CD1c-positive myeloid dendritic cell (primary cell): ENCODE data around the gene ELP2.
"Not testable (repeated sequence)": the region's sequence is repeated elsewhere in the genome, so short reads cannot be mapped to it uniquely, and the experiment has no call there.

Experiments used
- DNase-seq: peaks from one replicate; pipeline ENCODE4 v3.0.0-alpha.2; 2016; ENCODE audit errors: extremely low spot score

Gene ELP2

DNA sequence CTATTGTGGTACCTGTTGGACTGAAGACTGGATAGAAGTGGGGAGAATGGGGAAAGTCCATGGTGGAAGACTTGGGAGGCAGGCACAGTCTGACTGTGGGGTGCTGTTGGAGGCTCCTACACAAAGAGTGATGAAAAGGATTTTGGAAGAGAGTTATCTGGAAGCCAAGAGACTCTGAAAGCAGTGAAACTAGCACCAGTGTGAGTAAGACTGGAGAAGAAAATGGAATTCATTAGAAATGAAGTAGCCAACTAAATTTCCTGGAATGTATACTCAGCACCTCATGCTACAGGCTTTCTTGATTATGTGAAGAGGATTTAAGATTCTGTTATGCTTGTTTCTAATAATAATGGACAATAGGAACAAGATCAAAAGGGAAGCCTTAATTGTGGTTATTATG, 27.7 kb downstream of the ELP2 start:
- no peak for DNase-seq

DNA sequence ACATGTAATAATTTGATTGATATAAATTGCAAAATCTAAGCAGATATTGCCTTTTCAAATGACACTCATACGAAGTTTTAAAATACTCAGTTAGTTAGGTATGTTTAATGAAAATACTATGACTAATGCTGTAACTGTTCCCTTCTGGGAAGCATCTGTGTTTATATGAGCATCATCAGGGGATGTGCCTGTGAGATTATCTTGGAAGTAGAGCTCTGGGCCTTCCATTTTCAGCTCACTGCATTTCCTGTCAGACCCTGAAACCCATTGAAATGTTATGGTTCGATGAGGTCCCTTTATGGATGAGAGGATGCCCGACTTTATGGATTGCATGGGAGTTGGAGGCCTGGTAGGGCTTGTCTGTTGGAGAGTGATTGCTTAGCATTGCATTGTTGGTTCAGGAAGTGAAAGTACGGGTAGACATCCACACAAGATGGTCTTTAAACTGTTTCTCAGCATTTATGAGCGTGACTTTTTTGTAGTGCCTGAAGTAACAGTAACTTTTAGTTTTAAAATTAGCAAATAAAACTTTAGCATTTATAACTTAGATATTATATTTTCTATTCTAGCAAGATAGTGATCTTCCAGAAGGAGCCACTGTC, 28.7 kb downstream of the ELP2 start:
- no peak for DNase-seq

DNA sequence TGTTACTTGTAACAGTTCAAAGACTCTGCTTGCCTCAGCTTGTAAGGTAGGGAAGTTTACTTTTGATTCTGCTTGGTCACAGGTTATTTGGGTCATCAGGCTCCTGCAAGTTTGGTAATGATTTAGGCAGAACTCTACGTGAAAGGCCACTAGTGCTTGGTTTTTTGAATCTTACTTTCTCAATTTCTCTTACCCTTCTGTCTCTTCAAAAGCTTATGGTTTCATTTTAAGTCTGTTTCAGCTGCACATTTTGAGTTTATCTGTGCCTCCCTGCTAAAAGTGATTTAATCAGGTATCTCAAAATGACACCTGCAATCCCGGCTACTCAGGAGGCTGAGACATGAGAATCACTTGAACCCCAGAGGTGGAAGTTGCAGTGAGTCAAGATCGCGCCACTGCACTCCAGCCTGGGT, 31.3 kb downstream of the ELP2 start:
- no peak for DNase-seq

DNA sequence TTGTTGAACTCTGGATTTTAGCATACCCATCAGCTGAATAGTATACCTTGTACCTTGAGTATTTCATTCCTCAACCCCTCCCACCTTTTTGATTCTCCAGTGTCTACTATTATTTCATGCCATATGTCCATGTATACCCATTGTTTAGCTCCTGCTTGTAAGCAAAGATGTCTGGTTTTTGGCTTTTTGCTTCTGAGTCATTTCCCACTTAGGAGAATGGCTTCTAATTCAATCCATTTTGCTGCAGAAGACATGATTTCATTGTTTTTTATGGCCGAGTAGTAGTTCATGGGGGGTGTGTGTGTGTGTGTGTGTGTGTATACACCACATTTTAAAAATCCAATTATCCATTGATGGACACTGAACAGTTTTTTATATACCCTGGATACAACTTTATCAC, 33.3 kb downstream of the ELP2 start:
- DNase-seq = no peak

DNA sequence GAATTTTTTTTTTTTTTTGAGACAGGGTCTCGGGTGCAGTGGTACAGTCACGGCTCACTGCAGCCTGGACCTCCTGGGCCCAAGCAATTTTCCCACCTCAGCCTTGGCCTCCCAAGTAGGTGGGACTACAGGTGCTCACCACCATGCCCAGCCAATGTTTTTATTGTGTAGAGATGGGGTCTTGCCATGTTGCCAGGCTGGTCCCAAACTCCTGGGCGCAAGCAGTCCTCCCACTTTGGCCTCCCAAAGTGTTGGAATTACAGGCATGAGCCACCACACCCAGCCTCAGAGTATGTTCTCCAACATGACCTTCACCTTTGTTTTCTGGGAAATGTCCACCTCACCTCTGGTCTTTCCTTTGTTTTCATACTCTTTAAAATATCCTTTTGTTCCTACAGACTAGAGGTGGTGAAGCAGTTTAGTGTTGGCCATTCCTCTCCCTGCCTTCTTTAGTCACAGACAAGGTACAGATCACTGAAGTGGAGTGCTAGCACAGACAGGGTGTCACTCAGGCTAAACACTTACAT, 38.1 kb downstream of the ELP2 start:
- no peak for DNase-seq

DNA sequence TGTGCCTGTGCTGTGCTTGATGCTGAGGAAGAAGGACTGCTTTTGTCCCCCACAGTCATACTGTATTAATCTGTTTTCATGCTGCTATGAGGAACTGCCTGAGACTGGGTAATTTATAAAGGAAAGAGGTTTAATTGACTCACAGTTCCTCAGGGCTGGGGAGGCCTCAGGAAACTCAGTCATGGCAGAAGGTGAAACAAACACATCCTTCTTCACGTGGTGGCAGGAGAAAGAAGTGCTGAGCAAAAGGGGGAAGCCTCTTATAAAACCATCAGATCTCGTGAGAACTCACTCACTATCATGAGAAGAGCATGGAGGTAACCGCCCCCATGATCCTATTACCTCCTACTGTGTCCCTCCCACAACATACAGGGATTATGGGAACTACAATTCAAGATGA, 38.6 kb downstream of the ELP2 start:
- not testable (repeated sequence) for DNase-seq

DNA sequence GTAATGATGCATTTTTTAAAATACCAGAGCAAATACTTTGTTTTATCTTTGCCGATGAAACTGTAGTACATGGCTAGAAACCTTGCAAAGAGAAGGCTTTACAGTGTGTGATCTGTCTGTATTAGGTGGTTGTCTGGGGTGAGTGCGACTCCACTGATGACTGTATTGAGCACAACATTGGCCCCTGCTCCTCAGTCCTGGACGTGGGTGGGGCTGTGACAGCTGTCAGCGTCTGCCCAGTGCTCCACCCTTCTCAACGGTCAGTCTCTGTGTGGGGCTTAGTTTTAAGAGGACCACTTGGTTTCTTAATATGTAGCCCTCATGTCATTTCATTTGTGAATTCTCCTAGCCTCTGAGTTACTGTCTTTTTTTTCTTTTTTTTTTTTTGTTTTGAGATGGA, 40.2 kb downstream of the ELP2 start:
- no peak for DNase-seq

DNA sequence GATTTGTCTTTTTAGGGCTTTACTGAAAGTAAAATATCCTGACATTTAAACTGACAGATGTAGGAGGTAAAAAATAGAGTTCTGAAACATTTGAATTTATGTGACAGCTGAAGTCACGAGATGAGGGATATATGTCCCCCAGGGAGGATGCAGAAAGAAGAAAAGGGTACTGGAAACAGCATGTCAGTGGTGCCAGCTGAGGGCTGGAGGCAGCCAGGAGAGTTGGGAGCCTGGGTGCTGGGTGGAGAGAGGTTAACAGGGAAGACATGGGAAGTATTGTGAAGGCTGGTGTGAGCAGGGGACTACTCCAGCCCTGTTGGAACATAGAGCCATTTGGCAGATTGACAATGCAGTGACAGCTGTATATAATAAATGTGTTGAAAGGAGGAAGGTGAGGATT, 45.8 kb downstream of the ELP2 start:
- DNase-seq = no peak

DNA sequence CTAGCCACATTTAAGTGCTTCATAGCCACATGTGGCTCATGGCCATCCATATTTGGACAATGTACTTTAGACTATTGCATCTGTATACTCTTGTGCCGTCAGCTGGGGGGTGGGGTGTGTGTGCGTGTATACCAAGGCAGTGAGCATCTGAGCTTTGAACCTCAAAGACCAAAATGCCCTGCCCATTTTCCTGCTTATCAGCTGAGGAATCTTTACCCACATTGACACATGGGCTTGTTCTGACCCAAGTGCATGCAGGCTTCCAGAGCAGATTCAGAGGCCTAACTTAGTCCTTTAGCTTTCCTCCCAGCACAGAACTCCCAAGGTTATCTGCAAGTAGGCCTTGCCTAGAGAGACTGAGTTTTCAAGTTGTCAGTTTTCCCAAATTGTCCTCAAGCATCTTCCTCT, 46.5 kb downstream of the ELP2 start:
- DNase-seq = no peak

DNA sequence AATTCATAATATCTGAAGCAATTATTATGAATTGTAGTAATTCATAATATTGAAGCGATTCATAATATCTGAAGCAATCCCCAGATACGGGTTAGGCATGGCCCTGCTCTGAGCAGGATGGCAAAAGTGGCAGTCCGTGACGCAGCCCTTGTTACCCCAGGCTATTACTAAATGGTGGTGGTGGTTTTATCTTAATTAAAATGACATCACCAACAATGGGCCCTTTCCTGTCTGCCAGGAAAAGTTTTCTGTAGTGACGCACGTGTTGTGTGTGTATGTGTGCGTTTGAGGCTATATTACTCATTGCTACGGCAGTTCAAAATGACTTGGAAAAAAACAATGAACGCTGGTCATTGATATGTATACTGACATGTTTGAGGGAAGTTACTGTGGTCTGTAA, 47.0 kb downstream of the ELP2 start:
- no peak for DNase-seq

DNA sequence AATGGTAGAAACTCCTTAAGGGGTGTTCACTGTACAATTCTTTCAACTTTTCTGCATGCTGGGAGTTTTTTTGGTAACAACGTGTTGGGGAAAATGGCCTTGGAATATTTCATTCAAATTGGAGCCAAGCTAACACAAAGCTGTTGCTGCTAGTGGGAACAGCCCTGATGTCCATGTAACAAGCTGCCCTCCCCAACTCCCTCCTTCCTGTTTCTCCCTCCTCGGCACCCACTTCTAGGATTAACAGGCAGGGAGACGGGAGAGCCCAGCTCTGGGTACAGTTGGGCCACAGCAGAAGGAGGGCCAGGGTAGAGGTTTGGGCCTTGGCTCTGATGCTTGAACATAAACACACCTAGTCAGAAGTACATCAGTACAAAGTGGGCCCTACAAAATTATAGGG, 48.2 kb downstream of the ELP2 start:
- no peak for DNase-seq

DNA sequence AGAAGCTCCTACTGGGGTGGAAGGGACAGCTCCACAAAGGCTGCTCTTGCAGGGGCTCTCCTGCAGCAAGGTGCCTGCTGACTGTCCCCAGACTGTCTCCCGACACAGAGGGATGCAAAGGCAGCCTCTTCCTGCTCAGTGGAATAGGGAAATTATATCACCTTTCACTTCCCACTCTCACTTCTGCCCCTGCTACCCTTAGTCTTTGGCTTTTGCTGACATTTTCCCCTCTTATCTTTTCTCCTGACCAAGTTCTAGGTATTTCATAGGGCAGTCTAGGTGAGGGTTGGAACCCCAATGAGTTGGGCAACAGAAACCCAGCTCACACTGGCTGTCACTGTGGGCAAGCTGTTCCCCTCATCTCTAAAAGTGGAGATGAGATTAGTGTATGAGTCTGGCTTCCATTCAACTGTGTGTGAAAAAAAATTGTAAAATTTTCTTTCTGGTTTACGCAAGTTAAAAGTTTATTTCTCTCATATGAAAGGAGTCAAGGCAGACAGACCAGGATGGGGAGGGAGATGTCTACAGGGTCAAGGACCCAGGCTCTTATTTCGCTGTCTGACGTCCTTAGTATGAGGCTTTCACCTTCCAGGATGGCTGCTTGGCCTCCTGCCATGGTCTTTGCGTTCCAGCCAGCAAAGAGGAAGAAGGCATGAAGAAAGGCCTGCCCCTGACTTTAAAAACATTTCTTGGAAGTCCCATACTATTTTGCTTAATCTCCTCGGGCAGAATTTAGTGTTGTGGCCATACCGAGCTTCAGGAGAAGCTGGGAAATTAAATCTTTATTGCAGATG, 50.1 kb downstream of the ELP2 start:
- peak; percentile 40 for DNase-seq

DNA sequence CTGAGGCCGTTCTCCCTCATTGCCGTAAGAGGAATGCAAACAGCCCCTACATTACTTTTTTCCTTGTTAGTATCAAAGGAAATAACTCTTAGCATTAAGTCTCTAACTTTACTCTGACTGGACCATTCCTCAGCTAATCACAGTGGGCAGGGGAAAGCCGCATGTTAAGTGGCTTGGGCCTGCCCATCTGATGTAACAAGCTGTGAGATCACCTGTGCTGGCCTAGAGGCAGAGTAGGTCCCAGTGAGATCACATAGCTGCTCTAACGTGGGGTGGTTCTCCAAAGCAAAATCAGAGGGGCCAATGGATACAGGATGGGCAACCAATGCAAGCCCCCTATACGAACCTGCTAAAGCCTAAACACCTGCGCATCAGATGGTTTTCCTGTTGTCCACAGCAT, 51.7 kb downstream of the ELP2 start:
- no peak for DNase-seq

DNA sequence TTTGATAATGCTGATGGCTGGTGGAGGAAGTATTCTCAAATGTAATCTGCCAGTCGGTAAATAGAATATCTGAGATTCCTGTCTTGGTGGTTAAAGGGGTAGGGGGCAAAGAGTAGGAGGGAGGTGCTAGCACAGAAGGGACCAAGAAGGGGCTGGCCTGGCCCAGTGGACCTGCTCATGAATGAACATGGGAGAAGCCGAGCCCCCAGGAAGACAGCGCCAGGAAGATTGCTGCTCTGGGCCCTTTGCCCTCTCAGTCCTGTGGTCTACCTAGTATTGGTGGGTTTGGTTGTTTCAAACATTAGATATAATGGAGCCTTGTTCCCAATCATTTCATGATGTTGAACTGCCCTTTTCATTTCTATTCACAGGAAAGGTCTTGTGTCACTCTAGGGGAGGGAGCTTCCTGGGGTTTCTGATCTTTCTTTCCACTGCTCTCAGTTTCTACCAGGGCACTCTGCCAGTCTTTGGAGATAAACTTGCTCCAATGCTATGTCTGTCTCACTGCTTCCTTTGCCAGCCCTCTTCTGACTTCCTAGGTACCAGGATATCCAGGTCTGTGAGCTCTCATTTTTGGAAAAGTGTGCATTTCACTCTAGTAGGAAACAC, 52.3 kb downstream of the ELP2 start:
- no peak for DNase-seq

DNA sequence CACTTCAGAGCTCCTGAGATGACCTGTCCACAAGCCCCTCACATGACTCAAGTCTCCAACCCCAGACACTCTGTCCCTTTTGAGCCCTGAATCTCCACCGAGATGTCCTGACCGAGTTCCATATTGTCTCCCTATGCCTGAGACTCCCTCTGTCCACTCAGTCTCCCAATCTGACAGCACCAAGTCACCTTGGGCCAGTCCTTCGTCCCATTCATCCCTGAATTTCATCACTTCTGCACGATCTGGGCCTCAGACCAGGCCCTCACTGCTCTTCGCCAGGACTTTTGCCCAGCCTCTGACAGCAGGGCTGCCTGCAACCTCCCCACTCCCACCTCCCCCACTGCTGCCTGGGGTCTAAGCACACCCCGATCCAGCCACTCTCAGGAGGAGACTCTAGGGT, 53.3 kb downstream of the ELP2 start:
- no peak for DNase-seq

DNA sequence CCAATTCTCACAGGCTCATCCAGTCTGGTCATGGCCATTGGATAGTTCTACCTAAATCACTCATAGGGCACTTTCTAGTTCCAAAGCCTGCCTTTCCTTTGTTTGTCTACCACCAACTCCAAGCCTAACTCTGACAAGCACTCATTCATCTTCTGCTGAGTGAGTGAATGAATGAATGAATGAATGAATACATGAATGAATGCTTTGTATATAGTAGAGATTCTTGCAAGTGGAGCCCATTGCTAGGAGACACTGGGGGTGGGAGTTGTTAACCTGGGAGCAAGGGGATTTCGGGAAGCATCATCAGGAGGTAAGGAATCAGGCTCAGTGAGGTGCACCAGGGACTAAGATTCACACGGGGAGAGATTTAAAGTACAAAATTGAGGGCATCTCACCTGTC, 54.3 kb downstream of the ELP2 start:
- DNase-seq = no peak

DNA sequence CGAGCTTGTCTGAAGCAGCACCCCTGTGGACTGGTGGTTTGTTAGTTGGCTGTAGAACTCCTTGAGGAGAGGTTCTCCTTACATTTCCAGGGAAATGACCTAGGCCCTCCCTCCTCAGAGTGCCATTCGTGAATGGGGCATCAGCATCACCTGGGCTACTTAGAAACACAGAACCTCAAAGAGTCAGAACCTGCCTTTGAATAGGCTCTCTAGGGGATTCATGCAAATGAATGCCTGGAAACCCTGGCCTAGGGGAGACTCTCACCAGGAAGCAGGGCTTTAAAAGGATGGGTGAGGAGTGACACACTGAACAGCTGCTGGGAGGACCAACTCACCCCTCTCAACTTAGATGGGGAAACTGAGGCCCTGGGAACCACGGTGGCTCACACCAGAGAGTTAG, 55.5 kb downstream of the ELP2 start:
- DNase-seq = no peak

DNA sequence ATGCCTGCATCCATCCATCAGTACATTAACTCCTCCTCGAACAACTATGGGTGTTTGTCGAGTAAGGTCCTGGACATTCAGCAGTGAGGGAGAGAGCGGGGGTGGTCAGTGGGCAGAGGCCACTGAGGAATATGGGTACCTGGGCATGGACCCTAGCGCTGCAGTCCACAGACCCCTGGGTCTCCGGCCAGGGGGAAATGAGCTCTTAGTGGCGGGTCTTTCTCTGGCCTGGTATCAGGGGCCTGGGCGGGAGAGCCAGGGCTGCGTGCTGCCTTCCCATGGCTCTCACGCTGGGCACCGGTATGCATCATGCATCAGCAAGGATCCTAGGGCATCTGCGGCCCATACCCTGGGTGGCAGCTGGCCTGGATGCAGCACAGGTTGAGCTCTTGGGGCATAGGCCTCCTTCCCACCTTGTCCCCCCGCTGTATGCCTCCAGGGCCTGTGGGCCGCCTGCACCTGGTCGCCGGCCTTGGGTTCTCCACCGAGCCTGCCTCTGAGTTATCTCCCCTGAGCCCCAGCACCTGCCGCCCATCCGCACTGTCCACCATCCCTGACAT, 56.3 kb downstream of the ELP2 start:
- no peak for DNase-seq

DNA sequence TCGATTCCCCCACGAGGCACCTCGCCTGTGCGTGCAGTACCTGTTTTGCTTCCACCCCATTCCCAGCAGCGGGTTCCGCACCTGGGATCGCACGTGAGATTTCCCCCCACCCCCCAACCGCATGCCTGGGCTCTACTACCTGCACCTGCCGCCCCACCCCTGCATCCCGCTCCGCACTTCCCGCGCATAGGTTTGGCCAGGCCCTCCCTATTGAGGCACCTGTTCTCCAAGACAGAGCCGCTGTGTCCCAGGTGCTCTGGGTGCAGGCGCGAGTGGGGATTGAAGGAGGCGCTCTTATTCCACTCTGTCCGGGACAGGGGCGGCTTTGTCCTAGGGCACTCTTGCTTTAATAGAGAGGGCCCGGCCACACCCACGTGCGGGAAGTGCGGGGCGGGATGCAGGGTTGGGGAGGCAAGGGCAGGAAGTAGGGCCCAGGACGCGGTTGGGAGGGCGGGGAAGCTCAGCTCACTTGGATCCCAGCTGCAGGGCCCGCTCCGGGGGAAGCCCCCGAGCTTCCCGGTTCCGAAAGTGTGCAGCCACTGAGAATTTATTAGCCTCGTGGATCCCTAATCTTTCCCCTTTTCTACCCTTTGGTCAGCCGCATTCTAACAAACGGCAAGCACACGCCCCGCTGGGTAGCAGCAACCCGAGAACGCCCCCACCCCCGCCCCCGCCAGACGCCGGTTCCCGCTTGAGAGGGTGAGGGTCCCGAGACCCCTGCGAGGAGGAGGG, 56.9 kb downstream of the ELP2 start:
- peak; percentile 55 for DNase-seq

DNA sequence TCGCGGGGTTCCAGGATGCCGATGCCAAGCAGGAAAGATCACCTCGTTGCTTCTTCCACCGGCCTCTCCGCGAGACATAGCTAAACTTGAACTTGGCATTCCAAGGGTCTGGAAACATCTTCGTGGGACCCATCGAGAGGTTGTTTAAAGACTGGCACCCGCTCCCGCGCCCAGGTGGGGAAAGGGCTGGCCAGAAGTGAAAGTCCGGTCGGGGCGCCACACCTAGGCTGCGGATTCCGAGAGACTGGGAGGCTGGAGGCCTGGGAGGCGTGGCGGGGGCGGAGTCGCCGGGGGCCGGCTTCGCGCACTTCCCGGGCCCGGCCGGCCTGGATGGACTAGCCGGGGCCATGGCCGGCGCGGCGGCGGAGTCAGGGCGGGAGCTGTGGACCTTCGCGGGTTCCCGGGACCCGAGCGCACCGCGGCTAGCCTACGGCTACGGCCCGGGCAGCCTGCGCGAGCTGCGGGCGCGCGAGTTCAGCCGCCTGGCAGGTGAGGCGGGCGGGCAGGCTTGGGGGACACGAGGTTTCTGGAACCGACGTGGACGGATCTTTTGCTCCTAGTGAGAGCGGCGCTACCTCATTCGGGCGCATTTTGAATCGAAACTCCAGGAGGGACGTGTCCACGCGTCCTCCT, 57.6 kb downstream of the ELP2 start, which contains the start of gene MOCOS:
Gene MOCOS, plus strand, starts transcription at position 305 of the 633 bp plus-strand sequence. Its CDS starts 43 bp downstream, at position 348.
- DNase-seq = peak; percentile 65
